IPS-11a (cell line): ENCODE results near the gene SLC45A3.

Experiments
- H3K4me3 ChIP-seq: one replicate; pipeline ENCODE4 v1.5.1; 2013; ENCODE audit warnings: low read depth, low read length, control low read depth

Gene SLC45A3

DNA sequence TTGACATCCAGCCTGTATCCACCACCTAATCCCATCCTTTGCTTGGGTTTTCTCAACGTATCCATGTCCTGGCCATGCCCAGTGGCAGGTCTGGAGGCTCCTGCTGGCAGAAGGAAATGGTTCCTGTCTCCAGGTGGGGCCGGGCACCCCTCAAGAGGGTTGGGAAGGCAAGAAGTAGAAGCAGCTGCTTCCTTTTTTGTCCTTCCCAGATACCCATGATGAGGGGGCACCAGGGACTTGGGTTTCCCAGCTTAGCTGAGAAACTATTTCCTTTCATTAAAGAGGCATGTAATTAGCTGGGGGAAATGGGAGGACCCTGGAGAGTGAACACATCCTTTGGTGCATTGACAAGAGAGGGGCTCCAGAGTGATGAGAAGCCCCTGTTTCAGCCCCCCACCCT lies 21.1 kb upstream of the SLC45A3 start:
- no peak overlapping the region for H3K4me3 ChIP-seq

GRCh38 chr1:205700865-205701401 lies 20.6 kb upstream of the SLC45A3 start:
- H3K4me3 ChIP-seq: no peak overlapping the region

DNA sequence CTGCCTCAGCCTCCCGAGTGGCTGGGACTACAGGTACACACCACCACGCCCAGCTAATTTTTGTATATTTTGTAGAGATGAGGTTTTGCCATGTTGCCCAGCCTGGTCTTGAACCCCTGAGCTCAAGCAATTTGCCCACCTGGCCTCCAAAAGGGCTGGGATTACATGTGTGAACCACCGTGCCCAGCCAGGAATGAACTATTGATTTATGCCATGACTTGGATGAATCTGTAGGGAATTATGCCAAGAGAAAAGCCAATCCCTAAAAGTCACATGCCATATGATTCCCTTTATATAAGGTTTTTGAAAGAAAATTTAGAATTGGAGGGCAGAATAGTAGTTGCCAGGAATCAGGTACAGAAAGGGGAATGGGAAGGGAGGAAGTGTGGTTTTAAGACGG lies 19.1 kb upstream of the SLC45A3 start:
- no peak overlapping the region for H3K4me3 ChIP-seq

GRCh38 chr1:205698921-205699320 lies 18.6 kb upstream of the SLC45A3 start:
- H3K4me3 ChIP-seq: no peak overlapping the region

DNA sequence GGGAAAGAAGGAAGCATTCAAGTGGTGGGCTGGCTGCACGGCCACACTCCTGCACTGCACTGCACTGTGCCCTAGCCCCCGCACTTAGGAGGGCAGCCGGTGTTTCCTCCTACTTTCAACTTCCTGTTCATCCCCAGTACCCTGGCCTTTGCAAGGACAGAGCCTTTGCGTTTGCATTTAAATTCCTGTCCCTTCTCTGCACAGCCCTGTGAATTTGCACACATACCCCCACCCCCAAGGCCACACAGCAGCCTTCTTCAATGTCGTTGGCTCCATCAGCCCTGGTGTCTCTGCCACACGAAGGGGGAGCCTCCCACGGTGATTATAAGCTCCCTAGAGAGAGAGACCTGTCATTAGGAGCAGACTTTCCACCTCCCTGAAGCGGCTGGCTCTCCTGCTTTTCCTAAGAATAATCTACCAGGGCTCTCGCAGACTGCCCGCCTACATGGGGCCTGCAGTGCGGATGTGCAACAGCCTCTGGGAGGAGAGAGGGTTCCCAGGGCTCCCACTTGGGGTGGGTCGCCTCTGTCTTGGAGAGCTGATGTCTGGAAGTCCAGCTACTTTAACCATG lies 13.2 kb upstream of the SLC45A3 start:
- H3K4me3 ChIP-seq: no peak overlapping the region

DNA sequence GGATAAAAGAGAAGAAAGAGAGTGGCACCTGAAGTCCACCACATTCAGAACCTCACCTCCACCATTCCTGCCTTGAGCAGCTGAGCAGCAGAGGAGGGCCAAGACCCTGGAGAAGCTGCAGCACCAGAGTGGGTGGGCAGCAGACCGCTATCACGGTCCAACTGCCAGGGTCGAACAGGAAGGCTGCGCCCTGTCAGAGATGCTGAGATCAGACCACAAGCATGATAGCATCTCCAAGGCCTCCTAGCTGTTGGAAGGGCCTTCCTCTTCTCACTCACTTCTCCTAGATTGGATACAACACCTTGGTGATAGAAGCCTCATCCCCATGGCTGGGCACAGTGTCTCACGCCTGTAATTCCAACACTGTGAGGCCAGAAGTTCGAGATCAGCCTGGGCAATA lies 12.1 kb upstream of the SLC45A3 start:
- no peak overlapping the region for H3K4me3 ChIP-seq

- H3K4me3 ChIP-seq: no peak overlapping the region
Measured at GRCh38 chr1:205690122-205690756, 9.9 kb upstream of the SLC45A3 start.

- H3K4me3 ChIP-seq: no peak overlapping the region
Measured at GRCh38 chr1:205689479-205689878, 9.2 kb upstream of the SLC45A3 start.

- H3K4me3 ChIP-seq: no peak overlapping the region
Measured at GRCh38 chr1:205688171-205689080, 8.1 kb upstream of the SLC45A3 start.

DNA sequence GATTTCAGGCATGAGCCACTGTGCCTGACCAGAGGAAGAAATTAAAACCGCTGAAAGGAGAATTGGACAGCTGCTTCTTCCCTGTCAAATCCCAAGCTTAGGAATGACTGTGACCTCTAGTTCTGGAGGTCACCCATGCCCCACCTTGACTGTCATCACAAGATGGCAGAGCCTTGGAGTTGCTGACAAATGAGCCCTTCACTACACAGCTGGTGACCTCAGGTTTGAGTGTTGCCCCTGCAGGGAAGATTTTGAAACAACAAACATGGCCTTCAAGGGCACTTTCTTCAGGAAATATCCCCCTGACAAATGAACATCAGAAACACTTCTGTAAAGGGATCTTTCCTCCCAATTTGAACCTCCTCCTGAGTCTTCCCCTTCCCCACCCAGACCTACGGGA lies 6.9 kb upstream of the SLC45A3 start:
- H3K4me3 ChIP-seq: no peak overlapping the region

- no peak overlapping the region for H3K4me3 ChIP-seq
Measured at GRCh38 chr1:205681364-205681763, 1.1 kb upstream of the SLC45A3 start.

DNA sequence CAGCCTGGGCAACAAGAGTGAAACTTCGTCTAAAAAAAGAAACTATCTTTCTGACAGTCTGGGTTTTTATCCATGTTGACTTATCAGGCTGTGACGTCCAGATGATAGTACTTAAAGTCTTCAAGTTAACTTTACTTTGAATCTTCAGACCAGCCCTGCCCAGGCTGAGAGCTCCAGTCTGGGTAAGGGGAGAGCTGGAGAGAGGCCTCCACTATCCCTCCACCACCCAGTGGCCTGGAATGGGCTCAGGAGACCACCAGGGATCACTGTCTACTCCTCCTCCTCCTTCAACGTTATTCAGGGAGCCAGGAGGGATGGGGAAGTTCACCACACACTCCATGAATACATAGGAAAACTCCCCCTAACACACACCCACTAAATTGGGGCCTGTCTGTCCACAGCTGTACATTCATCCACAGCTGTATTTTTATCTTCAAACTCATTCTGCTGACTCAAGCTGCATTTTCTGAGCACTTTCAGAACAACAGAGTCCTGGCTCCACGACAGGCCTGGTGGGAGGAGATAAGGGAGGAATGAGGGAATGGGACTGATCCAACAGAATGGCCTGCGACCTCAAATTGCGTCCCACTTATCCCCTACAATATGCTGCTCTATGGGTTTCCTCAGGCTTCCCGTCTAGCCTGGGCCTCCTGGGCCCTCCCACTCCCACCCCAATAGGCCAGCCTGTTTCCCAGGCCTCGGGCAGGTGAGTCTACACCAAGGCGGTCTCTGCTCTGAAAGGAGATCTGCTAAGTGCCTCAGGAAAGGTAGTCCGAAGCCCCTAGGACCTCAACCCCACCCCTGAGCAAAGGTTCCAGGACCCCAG lies 1.8 kb downstream of the SLC45A3 start:
- H3K4me3 ChIP-seq: no peak overlapping the region

DNA sequence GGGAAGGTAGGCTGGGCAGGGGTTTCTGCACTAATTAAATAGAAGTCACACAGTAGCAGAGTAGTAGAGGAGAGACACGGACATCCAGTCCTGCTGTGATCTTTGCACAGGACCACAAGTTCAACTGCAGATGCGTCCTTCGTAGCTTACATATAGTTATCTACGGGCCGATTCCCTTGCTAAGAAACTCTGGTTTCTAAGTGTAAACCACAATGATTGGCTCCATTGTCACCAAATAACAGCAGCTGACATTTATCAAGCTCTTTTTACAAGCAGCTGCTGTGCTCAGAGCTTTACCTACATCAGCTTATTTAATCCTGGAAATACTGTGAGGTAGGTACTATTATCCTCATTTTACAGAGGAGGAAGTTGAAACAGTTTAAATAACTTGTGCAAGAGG lies 3.1 kb downstream of the SLC45A3 start:
- H3K4me3 ChIP-seq: no peak overlapping the region

DNA sequence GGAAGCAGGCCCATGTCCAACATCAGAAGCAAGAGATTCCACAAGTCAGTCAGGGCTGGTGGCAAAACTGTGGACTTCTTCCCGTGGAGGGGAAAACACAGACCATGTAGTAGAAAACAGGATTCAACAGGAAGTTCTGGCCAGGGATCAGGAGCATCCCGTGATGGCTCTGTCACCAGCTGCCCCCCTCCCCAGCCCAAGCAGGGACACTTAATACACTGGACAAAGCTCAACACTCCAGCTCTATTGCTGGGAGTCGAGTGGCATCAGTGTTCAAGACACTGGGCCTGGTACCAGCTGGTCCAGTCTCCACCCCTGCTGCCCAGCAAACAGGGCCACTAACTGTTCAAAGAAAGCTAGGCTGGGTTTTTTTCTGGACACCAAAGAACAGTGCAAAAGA lies 3.7 kb downstream of the SLC45A3 start:
- no peak overlapping the region for H3K4me3 ChIP-seq

GRCh38 chr1:205676002-205676401 lies 4.3 kb downstream of the SLC45A3 start:
- H3K4me3 ChIP-seq: no peak overlapping the region

GRCh38 chr1:205675247-205675646 lies 5.1 kb downstream of the SLC45A3 start:
- no peak overlapping the region for H3K4me3 ChIP-seq

DNA sequence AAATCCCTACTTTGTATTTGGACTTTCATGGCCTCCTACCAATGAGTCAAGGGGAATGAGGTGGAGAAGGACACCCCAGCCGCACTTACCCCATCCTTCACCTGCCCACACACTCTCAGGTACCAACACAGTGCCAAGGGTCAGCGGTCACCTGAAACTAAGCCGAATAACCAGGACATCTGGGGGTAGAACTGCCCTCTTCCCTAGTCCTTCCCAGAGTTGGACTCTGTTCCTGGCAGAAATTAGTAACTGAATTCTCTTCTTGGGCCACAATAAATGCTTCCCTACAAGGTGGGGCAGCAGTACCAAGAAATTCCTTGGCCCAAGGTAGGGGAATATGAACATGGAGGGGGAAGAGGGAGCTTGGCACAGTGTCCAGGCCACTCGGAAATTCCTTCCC lies 7.3 kb downstream of the SLC45A3 start:
- H3K4me3 ChIP-seq: no peak overlapping the region

DNA sequence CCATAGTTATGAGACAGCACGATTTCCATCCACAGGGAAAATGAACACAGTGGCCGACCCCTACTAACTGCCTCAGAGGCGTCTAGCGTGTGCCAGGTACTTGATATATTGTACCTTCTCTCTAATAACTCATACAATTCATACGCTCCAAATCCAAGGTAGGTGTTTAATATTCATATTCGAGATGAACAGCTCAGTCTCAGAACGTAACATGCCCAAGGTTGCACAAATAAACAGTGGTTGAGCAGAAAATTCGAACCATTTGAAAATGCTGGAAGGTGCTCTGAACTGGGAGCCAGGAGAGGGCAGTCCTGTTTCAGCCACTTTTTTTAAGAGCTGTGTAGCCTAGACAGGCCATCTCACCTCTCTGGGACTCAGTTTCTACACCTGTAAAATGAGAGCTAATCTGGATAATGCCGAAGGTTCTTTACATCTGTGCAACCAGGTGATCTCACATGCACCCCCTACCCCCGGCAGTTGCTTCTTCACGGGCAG lies 7.9 kb downstream of the SLC45A3 start:
- H3K4me3 ChIP-seq: no peak overlapping the region

- no peak overlapping the region for H3K4me3 ChIP-seq
Measured at GRCh38 chr1:205670611-205671430, 9.5 kb downstream of the SLC45A3 start.

DNA sequence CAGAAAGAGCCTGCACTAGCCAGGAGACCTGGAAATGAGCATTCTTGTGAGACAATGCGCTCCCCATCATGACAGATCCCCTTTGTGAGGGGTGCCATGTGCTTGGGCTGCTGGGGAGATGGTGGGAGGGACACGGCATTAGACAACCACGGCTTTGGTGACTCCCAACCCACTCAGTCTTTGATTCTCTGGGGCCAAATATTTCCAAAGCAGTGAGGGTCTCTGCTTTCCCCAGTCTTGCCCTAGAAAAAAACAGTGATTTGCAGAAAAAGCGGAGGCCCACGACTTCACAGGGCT lies 10.2 kb downstream of the SLC45A3 start:
- no peak overlapping the region for H3K4me3 ChIP-seq
